Measurements from ENCODE around the gene CLDN34.

The CLDN34 gene, protein sequence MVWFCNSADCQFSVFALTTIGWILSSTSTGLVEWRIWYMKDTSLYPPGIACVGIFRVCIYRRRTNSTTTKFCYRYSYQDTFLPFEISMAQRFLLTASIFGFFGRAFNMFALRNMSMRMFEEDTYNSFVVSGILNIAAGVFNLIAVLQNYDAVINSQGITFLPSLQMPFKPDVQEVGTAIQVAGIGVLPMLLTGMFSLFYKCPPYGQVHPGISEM

DNA sequence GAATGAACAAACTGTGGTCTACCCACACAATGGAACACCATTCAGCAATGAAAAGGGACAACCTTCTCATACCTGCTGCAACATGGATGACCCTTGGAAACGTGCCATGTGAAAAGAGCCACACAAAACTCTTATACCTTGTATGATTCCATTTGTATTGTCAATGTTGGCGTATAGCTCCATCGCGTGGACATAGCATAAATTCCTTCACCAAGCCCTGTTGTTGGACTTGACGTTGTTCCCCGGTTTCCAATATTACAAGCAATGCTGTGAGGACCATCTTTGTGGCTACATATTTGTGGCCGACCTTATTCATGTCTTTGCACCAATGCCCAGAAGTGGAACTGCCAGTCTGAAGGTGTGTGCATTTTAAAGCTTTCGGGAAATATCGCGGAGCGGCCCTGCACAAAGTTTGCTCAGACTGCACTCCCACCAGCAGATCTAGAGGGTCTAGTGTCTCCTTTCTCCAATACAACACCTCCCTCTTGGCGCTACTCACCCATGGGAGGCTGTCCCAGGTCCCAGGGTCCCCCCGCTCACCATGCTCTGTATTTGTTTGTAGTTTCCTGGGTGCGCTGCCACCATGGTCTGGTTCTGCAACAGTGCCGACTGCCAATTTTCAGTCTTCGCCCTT is at the start of gene CLDN34:
Gene CLDN34, plus strand, starts transcription at position 584 of the 634 bp plus-strand sequence. Its CDS starts 0 bp downstream, at position 584.
- ATAC-seq, result no peak

DNA sequence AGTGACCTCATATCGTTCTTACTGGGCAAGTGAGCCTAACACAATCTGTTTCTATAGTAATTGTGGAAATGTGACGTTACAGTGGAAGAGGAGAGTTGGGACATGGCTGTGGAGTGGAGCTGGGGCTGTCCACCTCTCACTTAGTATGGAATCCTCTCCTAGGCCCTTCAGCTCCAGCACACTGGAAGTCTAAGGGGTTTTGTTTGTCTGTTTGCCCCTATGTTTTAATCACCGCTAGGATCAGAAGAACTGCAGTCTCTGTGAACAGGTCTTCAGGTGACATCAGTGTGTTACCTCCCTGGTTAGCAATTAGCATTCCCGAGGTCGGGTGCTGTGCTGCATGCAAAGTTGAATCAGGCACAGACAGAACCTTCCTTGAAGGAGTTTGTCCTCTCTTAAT is 49.3 kb upstream of the CLDN34 start:
- no peak for ATAC-seq

DNA sequence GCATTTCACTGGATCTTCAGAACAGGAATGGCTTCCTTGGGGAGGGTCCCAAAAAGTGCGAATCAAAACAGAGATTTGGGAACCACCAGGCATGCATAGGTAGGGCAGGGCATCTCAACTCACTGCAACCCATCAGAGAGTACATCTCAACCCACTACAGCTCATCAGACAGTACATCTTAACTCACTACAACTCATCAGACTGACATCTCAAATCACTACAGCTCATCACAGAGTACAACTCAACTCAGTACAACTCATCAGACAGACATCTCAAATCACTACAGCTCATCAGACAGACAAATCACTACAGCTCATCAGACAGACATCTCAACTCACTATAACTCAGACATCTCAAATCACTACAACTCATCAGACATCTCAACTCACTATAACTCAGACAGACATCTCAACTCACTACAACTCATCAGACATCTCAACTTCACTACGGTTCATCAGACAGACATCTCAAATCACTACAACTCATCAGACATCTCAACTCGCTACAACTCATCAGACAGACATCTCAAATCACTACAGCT is 47.5 kb upstream of the CLDN34 start:
- ATAC-seq, result peak; percentile 55

DNA sequence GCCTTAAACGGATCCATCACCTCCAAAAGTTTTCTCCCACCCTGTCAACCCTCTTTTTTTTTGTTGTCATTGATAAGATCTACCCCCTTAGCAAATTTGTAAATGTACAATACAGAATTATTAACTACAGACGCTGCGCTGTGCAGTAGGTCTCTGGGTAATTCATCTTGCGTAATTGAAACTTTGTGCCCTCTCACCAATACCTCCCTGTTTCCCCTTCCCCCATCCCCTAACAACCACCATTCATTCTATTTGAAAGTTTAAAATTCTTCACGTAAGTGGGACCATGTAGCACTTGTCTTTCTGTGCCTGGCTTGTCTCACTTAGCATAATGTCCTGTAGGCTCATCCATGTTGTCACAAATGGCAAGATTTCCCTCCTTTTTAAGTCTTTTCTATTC is 45.8 kb upstream of the CLDN34 start:
- no peak for ATAC-seq

DNA sequence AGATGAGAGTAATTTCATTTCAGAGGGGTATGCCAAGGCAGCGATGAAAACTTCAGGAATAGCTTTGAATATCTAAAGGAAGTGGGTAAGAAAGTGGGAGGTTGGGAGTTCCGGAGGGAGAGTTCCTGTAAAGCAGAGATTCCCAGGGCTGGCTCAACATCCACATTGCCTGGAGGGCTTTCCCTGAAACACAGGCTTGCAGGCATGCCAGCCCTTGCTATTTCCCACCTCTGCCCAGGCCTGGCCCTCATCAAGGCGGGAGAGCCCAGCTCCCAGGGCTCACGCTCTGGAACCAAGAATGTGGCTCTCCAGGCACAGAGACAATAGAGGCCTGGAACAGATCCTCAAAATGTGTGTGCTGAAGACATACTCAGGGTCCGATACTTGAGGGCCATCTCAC is 43.8 kb upstream of the CLDN34 start:
- ATAC-seq, result no peak

DNA sequence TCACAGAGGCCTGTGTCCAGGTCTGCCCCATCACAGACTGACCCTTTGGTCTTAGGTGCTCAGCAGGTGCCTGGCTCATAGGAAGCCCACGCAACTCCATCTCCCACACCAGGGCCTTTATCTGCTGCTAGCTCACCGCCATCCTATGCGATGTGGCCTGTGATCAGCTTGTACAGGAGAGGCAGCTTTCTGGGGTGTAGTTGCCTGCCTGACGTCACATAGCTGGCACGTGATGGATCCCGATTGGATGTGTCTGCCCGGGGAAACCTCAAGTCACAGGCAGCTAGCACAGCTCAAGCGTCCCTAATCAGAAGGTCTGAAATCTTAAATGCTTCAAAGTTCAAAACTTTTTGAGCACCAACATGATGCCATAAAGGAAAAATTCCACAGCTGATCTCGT is 41.2 kb upstream of the CLDN34 start:
- ATAC-seq, result no peak

DNA sequence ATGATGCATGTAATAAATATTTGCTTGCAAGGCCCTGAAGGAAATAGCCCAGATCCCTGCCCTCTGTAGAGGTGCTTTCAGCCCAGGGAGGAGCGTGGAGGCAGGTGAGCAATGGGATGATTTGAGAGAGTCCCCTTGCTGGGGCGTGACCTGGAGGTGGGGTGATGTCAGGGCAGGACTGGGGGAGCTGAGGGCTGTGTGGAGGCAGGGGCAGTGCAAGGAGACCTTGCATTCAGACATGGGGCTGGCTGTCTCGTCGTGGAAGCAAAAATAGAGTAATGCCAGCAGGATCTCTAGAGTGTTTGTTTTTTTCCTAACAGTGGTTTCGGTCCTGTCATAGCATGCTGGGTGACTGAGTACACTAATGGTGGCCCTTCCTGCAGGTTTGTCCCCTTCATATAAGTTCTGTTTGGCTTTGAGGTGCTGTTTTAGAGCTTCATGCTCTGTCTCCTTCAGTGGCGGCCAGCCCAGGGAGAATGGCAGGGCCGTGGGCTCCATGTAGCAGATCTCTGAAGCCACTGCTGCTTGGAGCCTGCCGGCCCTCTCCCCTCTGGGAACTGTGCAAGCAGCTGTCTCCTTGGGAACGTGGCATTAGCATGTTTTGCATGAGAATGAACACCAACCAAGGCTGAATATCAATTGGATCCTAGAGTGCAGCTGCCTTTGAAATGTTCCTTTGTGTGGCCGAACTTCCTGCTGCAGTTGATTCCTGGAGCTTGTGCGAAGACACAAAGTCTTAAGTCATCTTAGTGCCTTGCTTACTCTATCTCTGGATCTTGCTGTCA is 39.3 kb upstream of the CLDN34 start:
- ATAC-seq, result no peak

DNA sequence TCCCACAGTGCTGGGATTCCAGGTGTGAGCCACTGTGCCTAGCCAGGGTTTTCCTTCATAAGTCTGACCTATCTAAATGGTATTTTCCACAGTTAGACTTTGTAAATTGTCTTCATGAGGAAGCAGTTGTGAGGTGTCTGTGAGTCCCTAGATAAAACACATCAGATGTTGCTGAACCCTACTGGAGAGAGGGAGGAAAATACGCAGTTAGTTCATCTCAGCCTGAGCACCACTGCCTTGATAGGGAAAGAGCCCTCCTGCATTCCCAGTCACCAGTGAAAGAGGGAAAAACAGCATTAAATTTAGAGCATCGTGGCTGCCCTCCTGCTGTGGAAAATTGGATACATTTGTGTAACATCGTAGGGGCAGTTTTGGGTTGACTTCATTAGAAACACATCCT is 31.7 kb upstream of the CLDN34 start:
- ATAC-seq, result no peak

DNA sequence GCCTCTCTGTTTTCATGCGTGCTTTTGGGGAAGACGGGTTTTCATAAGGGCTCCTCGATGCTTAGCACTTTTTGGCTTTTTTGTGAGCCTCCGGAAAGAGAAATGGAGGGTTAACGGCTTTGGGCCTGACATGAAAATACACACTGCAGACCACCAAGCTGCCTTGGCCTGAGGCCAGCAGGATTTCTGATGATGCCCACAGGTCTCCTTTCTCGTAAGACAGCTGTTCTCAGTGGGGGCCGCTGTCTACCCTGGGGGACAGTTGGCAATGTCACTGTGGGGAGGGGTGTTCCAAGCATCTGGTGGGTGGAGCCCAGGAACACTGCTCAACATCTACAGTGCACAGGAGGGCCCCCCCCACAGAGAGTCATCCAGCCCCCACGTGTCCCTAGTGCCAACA is 29.4 kb upstream of the CLDN34 start:
- ATAC-seq, result no peak

DNA sequence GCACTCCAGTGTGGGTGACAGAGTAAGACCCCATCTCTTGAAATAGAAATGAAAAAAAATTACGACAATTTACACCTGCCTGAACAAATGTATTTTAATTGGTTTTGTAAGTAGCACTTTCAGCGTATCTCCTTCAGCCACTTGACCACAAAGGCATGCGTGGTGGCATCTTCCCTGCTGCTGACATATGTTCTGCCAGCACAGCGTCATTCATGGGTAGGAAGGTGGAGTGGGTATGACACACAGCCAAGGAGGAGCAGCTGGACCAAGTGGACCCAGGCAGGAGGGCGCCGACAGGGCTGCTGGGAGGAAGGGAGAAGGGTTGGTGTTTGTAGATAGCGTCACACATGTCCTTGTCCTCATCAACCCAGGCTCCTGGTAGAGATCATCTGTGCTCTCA is 28.6 kb upstream of the CLDN34 start:
- ATAC-seq, result no peak

DNA sequence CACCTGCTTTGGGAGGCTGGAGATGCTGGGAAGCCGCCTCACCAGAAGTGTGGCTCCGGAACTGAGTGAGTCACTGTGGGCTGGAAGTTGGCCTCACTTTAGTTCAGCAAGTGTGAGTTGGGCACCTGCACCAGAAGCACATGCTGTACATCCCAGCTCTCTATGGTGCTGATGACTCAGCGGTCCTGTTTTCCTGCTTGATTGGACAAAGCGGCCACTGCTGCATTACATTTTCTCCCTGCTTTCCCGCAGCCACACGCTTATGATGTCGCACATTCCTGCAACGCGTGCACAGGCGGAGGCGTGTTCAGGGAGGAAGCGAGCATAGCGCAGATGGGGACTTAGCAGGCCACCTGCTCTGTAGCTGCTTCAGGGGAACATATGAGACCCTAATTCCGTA is 26.7 kb upstream of the CLDN34 start:
- ATAC-seq, result no peak

DNA sequence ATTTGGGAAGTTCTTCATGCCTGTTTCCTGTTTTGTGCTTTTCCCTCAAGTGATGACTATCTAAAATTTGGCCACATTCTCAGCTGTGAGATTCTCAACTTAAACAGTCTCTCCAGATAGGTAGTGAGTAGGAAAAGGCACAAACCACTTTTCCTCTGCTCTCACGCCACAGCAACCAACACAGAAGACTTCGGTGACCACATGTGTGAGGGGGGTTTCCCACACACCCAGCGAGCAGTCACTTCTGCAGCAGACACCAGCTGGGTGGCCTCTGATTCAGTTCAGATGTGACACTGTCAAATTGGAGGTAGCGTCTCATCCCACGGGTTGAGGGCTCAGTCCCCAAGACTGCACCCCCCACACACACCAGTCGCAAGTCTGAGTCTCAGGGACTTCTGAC is 25.1 kb upstream of the CLDN34 start:
- ATAC-seq, result peak; percentile 91

DNA sequence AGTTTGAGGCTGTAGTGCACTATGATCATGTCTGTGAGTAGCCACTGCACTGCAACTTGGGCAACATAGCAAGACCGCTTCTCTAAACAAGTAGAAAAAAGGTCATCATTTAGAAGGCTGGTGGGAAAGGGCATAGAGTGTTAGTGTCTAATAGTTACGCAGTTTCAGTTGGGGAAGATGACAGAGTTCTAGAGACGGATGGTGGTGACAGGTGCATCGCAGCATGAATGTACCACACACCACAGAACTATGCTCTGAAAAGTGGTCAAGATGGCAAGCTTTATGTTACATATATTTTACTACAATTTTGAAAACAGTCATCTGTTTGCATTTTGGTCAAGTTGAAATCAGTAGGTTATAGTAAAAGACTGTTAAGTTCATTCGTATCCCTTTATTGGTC is 23.7 kb upstream of the CLDN34 start:
- peak; percentile 24 to 30 for ATAC-seq

DNA sequence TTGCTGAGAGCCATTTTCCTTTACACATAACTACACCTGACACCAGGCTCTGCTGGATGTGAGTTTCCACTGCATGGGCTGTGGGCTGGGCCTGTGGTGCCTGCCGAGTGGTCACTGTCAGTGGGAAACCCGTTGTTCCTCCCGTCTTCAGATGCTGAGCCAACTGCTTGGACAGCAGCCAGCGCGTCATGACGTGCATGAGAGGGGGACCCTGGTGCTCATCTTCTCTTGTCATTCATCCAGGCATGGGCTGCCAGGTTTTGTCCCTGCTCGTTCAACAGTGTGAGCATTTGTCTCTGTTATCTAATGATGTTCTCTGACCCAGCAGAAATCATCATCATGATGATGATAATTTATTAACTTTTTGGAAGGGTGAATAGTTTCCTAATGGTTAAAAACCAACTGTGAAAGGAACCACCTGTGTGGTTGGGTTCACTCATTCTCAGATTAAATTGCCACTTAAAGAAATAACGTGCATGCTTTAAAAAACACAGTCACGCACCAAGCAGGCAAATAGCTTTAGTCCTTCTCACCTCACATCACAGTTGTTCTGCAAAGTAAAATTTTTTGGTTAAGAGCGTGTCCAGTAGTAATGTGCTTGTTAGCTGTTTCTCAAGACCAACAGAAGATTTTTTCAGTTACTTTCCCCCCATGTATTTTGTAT is 19.9 kb upstream of the CLDN34 start:
- ATAC-seq, result no peak

DNA sequence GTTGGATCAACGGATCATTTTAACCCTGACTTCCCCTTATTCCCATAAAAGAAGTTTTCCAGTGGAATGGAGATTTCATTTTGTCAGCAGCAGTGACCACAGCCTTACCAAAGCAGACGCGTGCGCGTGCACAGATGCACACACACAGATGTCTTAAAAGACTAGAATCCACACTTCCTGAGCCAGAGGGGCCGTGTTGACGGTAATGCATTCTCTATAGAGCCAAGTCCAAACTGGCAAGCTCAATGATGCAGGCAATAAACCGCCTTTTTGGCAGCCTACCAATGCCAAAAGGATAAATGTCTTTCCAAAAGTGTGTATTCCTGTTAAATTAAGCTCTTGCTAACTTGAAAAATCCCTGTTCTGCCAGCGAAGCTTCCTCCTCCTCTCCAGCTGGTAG is 18.8 kb upstream of the CLDN34 start:
- ATAC-seq, result no peak

DNA sequence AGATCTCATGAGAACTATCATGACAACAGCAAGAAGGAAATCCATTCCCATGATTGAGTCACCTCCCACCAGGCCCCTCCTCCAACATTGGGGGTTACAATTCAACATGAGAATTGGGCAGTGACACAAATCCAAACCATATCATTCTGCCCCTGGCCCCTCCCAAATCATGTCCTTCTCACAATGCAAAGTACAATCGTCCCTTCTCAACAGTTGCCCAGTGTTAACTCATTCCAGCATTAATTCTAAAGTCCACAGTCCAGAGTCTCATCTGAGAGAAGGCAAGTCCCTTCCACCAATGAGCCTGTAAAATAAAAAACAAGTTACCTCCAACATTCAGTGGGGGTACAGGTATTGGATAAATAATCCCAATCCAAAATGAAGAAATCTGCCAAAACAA is 14.9 kb upstream of the CLDN34 start:
- ATAC-seq, result no peak

DNA sequence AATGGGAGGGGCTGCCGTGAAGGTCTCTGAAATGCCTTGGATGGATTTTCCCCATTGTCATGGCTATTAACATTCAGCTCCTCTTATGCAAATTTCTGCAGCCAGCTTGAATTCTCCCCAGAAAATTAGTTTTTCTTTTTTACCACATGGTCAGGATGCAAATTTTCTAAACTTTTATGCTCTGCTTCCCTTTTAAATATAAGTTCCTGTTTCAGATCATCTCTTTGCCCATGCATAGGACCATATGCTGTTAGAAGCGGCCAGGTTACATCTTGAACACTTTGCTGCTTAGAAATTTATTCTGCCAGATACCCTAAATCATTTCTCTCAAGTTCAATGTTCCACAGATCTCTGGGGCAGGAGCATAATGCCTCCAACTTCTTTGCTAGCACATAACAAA is 13.8 kb upstream of the CLDN34 start:
- ATAC-seq, result no peak

DNA sequence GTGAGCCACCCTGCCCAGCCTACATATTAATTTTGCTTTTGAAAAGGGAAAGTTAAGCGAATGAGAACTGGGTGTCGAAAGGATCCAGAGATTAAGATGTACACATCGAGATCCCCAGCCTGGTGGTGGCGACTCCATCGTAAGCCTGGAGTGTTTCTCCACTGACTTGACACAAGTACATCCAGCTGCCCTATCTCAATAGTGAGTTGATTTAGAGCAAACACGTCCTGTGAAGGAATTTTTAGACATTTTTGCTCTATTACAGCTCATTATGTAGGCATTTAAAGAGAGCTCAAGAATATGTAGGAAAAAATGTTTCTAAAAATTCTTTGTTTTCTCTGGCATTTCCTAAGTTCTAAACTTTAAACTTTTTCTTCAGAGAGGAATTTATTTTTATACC is 11.7 kb upstream of the CLDN34 start:
- no peak for ATAC-seq

DNA sequence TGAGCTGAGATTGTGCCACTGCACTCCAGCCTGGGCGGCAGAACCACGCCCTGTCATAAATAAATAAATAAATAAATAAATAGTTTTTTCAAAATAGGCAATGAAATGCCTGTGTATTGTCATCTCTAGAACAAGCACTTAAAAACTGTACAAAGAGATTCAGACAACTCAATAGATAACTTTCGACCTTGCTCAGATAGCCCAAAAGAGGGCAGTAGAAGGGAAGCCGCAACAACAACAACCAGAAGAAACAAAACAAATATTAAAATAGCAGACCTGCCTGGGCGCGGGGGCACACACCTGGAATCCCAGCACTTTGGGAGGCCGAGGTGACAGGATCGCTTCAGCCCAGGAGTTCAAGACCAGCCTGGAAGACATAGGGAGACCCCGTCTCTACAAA is 9.4 kb upstream of the CLDN34 start:
- no peak for ATAC-seq

DNA sequence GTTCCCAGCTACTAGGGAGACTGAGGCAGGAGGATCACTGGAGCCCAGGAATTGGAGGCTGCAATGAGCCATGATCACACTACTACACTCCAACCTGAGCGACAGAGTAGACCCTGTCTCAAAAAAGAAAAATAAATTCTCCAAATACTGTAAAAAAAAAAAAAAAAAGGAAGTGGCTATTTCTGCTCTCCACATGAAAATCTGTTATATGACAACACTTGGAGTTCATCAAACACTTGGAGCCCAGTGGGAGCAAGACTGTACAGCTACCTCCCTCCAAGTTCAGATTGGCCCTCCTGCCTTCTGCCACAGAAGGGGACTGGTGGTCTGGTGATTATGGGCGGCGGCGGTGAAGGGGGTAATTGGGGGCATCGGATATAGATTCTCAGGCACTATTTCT is 9.0 kb upstream of the CLDN34 start:
- no peak for ATAC-seq

DNA sequence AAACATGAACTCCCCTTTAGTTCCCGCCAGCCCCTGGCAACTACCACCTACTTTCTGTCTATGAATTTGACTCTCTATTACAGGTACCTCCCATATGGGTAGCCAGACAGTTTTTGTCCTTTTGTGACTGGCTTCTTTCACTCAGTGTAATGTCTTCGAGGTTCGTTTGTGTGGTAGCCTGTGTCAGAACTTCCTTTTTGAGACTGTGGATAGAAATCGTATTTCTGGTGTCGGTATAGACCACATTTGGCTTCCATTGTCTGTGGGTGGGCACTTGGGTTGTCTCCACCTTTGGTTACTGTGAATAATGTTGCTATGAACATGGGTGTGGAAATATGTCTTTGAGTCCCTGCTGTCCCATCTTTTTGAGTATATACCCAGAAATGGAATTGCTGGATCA is 5.4 kb upstream of the CLDN34 start:
- ATAC-seq, result no peak

DNA sequence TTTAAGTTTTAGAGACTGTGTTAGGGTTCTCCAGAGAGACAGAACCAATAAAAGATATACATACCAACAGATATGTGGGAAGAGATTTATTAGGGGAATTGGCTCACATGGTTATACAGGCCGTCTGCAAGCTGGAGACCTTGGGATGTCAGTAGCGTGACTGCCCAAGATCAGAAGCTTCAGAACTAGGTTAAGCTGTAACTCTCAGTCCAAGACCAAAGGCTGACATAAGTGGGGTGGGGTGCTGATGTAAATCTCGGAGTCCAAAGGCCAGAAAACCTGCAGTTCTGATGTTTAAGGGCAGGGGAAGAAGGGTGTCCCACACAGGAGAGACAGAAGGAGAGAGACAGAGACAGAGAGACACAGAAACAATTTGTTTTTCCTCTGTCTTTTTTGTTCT is 10.5 kb downstream of the CLDN34 start:
- ATAC-seq, result no peak

DNA sequence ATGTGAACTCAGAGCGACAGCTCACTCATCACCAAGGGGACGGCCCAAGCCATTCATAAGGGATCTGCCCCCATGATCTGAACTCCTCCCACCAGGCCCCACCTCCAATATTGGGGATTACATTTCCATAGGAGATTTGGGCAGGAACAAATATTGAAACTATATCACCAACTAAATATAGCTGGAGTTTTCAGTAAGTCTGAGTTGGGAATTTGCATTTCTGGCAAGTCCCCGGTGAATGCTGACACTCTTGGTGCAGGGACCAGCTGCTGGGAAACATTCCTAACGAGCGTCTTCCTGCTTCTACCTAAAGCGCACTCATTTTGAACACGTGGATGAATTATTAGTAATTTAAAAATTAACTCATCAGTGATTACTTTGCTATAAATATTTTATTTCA is 13.2 kb downstream of the CLDN34 start:
- no peak for ATAC-seq

All from activated CD4-positive, CD25-positive, alpha-beta regulatory T cell treated with anti-CD3 and anti-CD28 coated beads, Interleukin-2, amount 50 U/mL, for 24 hours (primary cell).